GM12874 (cell line): ENCODE measurements around the gene GLG1.

Experiments used
- CTCF ChIP-seq: IDR thresholded peaks from 2 replicates; pipeline ENCODE4 v1.5.1; 2011; ENCODE audit warnings: low read depth, mild to moderate bottlenecking, control low read depth, low read length, moderate library complexity; ENCODE audit not compliant: insufficient read depth

Gene GLG1

GRCh38 chr16:74568961-74569631, 37.8 kb downstream of the GLG1 start:
- no peak for TF ChIP-seq CTCF

- no peak for TF ChIP-seq CTCF
These were observed 39.0 kb downstream of the GLG1 start for GRCh38 chr16:74567901-74568300.

GRCh38 chr16:74565378-74565777, 41.5 kb downstream of the GLG1 start:
- TF ChIP-seq CTCF, result no peak

- no peak for TF ChIP-seq CTCF
These were observed 42.4 kb downstream of the GLG1 start for GRCh38 chr16:74564451-74564984.

GRCh38 chr16:74563828-74564263, 43.1 kb downstream of the GLG1 start:
- no peak for TF ChIP-seq CTCF

GRCh38 chr16:74562117-74562516, 44.8 kb downstream of the GLG1 start:
- no peak for TF ChIP-seq CTCF

- no peak for TF ChIP-seq CTCF
These were observed 45.3 kb downstream of the GLG1 start for GRCh38 chr16:74561626-74562025.
